ENCODE measurements around the gene C2CD3. TPM values are rescaled to one million over a fixed set of nuclear protein-coding genes. Genes with fewer than 3 reads are reported as not detected.

C2CD3 gene
- total RNA-seq, 2 experiments from 2014 or later, result 31.9 to 35.1 TPM

DNA sequence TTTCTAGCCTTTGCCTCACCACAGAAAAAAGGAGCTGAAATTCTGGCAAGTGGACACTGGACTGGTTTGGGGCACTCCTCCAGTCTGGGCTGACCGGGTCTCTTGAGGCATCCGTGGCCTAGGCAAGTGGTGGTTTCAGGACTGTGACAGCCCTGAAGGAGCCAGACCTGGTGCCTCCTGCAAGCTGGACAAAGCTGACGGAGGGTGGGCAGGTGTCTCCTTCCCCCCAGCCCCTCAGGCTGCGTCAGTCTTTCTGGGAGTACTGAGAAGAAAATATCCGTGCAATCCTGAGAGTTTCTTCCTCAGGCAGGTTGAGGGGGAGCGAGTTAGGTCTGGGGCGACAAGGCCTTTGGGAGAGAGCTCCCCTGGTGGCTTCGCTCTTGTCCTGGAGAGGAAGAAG is 157.7 kb downstream of the C2CD3 start:
- Histone ChIP-seq H3K9me3 (ENCODE audit: control insufficient read depth in 1 of 2, insufficient read depth in 1 of 2, low read length in 2 of 2) (no peaks in the 10 kb centered on the region), H3K4me3 (ENCODE audit: low read length) (no peak overlapping the region), H3K4me1 (ENCODE audit: insufficient read depth, low read length) (peaks cover 92% of the 10 kb centered on the region), H3K36me3 (ENCODE audit: insufficient read depth, low read length) (peaks cover 8% of the 10 kb centered on the region), H3K27me3 (ENCODE audit: control insufficient read depth in 1 of 2, insufficient read depth in 2 of 2, low read length in 2 of 2) (no peaks in the 10 kb centered on the region), H3K27ac (ENCODE audit: low read depth in 1 of 2, low read length in 2 of 2) (peak overlapping the region in 1 of 2 donors; percentile 58)
- Mint-ChIP-seq H3K27ac (peak overlapping the region; percentile 92), H3K4me1 (ENCODE audit: low read depth) (peaks cover 89% of the 10 kb centered on the region), H3K36me3 (ENCODE audit: low read depth) (peaks cover 22% of the 10 kb centered on the region), H3K9me3 (no peaks in the 10 kb centered on the region), H3K4me3 (no peak overlapping the region), H3K27me3 (no peaks in the 10 kb centered on the region)
- intact Hi-C loops (cut with DNase I, micrococcal nuclease), result loop anchor here in 1 of 2 experiments (2.0 kb wide), 1 partner anchor 18 kb away; no protein-coding TSS in a partner anchor
- ATAC-seq (ENCODE audit: poor library complexity) (no peak), DNase-seq (no peak)
- CTCF ChIA-PET, result interaction anchor here (1.0 to 2.5 kb wide), 2 partner anchors 16 to 33 kb away, joined by 3 to 6 read pairs; no protein-coding TSS in a partner anchor
- POLR2A ChIA-PET, result interaction anchor here (1.2 to 11.8 kb wide), 5 partner anchors 8 to 49 kb away, joined by 5 to 111 read pairs (median 24); partner anchors contain the start of gene UCP2
- TF ChIP-seq, protein P1, sequence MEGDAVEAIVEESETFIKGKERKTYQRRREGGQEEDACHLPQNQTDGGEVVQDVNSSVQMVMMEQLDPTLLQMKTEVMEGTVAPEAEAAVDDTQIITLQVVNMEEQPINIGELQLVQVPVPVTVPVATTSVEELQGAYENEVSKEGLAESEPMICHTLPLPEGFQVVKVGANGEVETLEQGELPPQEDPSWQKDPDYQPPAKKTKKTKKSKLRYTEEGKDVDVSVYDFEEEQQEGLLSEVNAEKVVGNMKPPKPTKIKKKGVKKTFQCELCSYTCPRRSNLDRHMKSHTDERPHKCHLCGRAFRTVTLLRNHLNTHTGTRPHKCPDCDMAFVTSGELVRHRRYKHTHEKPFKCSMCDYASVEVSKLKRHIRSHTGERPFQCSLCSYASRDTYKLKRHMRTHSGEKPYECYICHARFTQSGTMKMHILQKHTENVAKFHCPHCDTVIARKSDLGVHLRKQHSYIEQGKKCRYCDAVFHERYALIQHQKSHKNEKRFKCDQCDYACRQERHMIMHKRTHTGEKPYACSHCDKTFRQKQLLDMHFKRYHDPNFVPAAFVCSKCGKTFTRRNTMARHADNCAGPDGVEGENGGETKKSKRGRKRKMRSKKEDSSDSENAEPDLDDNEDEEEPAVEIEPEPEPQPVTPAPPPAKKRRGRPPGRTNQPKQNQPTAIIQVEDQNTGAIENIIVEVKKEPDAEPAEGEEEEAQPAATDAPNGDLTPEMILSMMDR (IDR thresholded peaks at IDR 0.05), result no peak

DNA sequence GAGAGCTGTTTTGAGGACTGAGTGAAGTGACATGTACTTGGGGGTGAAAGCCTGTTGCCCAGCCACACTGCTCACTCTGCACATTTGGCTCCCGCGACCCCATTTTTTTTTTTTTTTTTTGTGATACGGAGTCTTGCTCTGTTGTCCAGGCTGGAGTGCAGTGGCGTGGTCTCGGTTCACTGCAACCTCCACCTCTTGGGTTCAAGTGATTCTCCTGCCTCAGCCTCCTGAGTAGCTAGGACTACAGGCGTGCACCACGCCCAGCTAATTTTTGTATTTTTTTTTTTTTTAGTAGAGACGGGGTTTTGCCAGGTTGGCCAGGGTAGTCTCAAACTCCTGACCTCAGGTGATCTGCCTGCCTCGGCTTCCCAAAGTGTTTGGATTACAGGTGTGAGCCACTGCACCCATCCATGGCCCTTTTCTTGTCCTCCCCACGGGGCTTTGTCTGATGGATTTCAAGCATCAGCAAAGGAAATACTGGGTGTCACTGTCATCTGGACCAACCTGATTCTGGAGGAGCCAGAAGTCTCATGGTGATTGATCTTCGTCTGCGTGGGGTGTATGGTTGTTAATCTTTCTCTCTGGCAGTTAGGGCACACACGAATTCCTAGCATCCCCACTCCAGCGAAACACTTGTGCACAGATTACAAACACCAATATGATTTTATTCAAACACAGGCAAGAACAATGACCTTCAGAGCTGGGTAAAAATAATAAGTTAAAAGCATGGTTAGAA is 158.6 kb downstream of the C2CD3 start:
- ChIA-PET POLR2A (interaction anchor here (0.6 to 11.8 kb wide), 9 partner anchors 7 to 49 kb away, joined by 3 to 111 read pairs (median 5); partner anchors contain the start of gene UCP2), CTCF (interaction anchor here (1.2 to 2.5 kb wide), 3 partner anchors 11 to 31 kb away, joined by 3 to 10 read pairs (median 6); no protein-coding TSS in a partner anchor)
- H3K27me3 Mint-ChIP-seq, result no peaks in the 10 kb centered on the region
- intact Hi-C loops (cut with DNase I, micrococcal nuclease), result loop anchor here in 1 of 2 experiments (2.0 kb wide), 1 partner anchor 19 kb away; no protein-coding TSS in a partner anchor
- DNase-seq (no peak), ATAC-seq (ENCODE audit: poor library complexity) (no peak)
- peaks cover 95% of the 10 kb centered on the region for H3K4me1 Mint-ChIP-seq (ENCODE audit: low read depth)
- Histone ChIP-seq H3K27ac (ENCODE audit: low read depth in 1 of 2, low read length in 2 of 2) (peak overlapping the region; percentile 55 to 58), H3K27me3 (ENCODE audit: control insufficient read depth in 1 of 2, insufficient read depth in 2 of 2, low read length in 2 of 2) (no peaks in the 10 kb centered on the region), H3K36me3 (ENCODE audit: insufficient read depth, low read length) (peaks cover 8% of the 10 kb centered on the region), H3K9me3 (ENCODE audit: control insufficient read depth in 1 of 2, insufficient read depth in 1 of 2, low read length in 2 of 2) (no peaks in the 10 kb centered on the region), H3K4me1 (ENCODE audit: insufficient read depth, low read length) (peaks cover 97% of the 10 kb centered on the region), H3K4me3 (ENCODE audit: low read length) (no peak overlapping the region)
- H3K36me3 Mint-ChIP-seq (ENCODE audit: low read depth), result peaks cover 19% of the 10 kb centered on the region
- no peaks in the 10 kb centered on the region for H3K9me3 Mint-ChIP-seq
- peak overlapping the region; percentile 92 for H3K27ac Mint-ChIP-seq
- H3K4me3 Mint-ChIP-seq, result peak overlapping the region; percentile 34
- TF ChIP-seq, protein P1 (IDR thresholded peaks at IDR 0.05), result no peak

DNA sequence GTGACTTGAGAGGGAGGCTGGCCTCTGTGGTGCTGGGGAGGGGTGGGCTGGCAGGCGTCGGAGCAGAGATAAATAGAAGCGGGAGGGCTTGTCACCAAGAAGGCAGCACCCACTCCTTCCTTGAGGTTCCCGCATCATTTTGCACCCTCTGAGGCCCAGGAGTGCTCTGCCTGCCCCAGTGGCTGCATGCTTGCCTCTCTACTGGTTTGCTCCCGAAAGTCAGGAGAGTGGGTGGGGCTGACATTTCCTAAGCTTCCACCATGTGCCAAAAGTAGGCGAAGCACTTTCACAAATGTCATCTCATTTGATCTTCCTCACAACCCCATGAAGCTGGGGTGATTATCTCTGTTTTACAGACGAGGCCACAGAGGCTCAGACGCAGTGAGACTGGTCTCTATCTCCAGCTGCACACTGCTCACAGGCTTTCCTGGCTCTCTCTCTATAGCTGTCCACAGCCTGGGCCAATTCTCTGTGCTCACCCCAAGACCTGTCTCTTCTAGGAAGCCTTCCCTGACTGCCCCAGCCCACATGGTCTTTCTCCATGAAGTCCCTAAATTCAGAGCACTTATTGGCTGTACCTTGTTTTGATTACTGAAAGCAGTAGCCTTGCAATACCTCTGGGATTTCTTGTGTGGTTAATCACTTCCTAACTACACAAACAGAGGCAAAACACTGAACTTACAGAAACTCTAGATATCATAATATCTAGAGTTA is 159.3 kb downstream of the C2CD3 start:
- no peak overlapping the region for H3K4me3 ChIP-seq (ENCODE audit: low read length)
- H3K27me3 Mint-ChIP-seq, result no peaks in the 10 kb centered on the region
- H3K27ac Mint-ChIP-seq, result peak overlapping the region; percentile 92
- ATAC-seq (ENCODE audit: poor library complexity) (peak; percentile 74), DNase-seq (peak in 9 of 14 experiments; percentile 19 to 75 (median 38))
- H3K36me3 Mint-ChIP-seq (ENCODE audit: low read depth), result peaks cover 12% of the 10 kb centered on the region
- peak overlapping the region; percentile 55 to 58 for H3K27ac ChIP-seq (ENCODE audit: low read depth in 1 of 2, low read length in 2 of 2)
- H3K9me3 ChIP-seq (ENCODE audit: control insufficient read depth in 1 of 2, insufficient read depth in 1 of 2, low read length in 2 of 2), result no peaks in the 10 kb centered on the region
- peaks cover 92% of the 10 kb centered on the region for H3K4me1 Mint-ChIP-seq (ENCODE audit: low read depth)
- H3K36me3 ChIP-seq (ENCODE audit: insufficient read depth, low read length), result peaks cover 2% of the 10 kb centered on the region
- TF ChIP-seq, protein P1 (IDR thresholded peaks at IDR 0.05), result no peak
- peak overlapping the region; percentile 34 for H3K4me3 Mint-ChIP-seq
- no peaks in the 10 kb centered on the region for H3K27me3 ChIP-seq (ENCODE audit: control insufficient read depth in 1 of 2, insufficient read depth in 2 of 2, low read length in 2 of 2)
- intact Hi-C loops (cut with DNase I, micrococcal nuclease), result loop anchor here (2.0 kb wide), 2 partner anchors 17 to 19 kb away; no protein-coding TSS in a partner anchor
- CTCF ChIA-PET, result interaction anchor here (1.2 to 2.5 kb wide), 3 partner anchors 10 to 31 kb away, joined by 3 to 10 read pairs (median 6); no protein-coding TSS in a partner anchor
- peaks cover 100% of the 10 kb centered on the region for H3K4me1 ChIP-seq (ENCODE audit: insufficient read depth, low read length)
- no peaks in the 10 kb centered on the region for H3K9me3 Mint-ChIP-seq
- POLR2A ChIA-PET, result interaction anchor here (0.6 to 11.8 kb wide), 7 partner anchors 14 to 48 kb away, joined by 3 to 111 read pairs (median 4); partner anchors contain the start of gene UCP2
